OCI-LY1 (cell line): ENCODE results near the gene ASPHD1.
A peak's percentile ranks its signal among the peaks of the same experiment; 100 is the strongest.

Experiments
- H2AFZ ChIP-seq: fragments of 200-600 bp; sonication (generic), shearing (Covaris generic); 2 replicates; pipeline ENCODE4 v1.6.0; 2014; ENCODE audit warnings: antibody characterized with exemption, mild to moderate bottlenecking, low read length
- H3F3A ChIP-seq: fragments of 200-600 bp; sonication (generic), shearing (Covaris generic); 2 replicates; pipeline ENCODE4 v1.6.0; 2014; ENCODE audit warnings: mild to moderate bottlenecking, antibody characterized with exemption, low read length, moderate library complexity; ENCODE audit not compliant: insufficient read depth
- H3K27ac ChIP-seq: fragments of 200-600 bp; sonication (generic); 2 replicates; pipeline ENCODE4 v1.5.1; 2014; ENCODE audit warnings: low read length, mixed run types, mild to moderate bottlenecking, low read depth; ENCODE audit not compliant: poor library complexity, severe bottlenecking
- H3K27me3 ChIP-seq: fragments of 200-600 bp; sonication (generic); 2 replicates; pipeline ENCODE4 v1.6.0; 2014; ENCODE audit warnings: antibody characterized with exemption, mild to moderate bottlenecking, low read length, moderate library complexity; ENCODE audit not compliant: insufficient read depth
- H3K36me3 ChIP-seq: fragments of 200-600 bp; sonication (generic); 2 replicates; pipeline ENCODE4 v1.6.1; 2014; ENCODE audit warnings: mild to moderate bottlenecking, antibody characterized with exemption, low read length, moderate library complexity, mixed read lengths; ENCODE audit not compliant: insufficient read depth
- H3K4me1 ChIP-seq: fragments of 200-600 bp; sonication (generic); 2 replicates; pipeline ENCODE4 v1.5.1; 2014; ENCODE audit warnings: mild to moderate bottlenecking, low read length, moderate library complexity; ENCODE audit not compliant: insufficient read depth, severe bottlenecking
- H3K4me2 ChIP-seq: fragments of 200-600 bp; sonication (generic), shearing (Covaris generic); 2 replicates; pipeline ENCODE4 v1.6.1; 2014; ENCODE audit warnings: low read length
- H3K4me3 ChIP-seq: fragments of 200-600 bp; sonication (generic); 2 replicates; pipeline ENCODE4 v1.5.1; 2014; ENCODE audit warnings: low read length, low read depth, mild to moderate bottlenecking, mixed read lengths; ENCODE audit not compliant: poor library complexity, severe bottlenecking
- H3K79me2 ChIP-seq: fragments of 200-600 bp; shearing (Covaris generic); 2 replicates; pipeline ENCODE4 v1.6.1; 2016; ENCODE audit warnings: mixed run types, low read length, mixed read lengths; ENCODE audit not compliant: insufficient read depth
- H3K9ac ChIP-seq: fragments of 200-600 bp; sonication (generic), shearing (Covaris generic); 2 replicates; pipeline ENCODE4 v1.6.1; 2014; ENCODE audit warnings: mild to moderate bottlenecking, low read length, mixed read lengths
- H3K9me2 ChIP-seq: fragments of 200-600 bp; sonication (generic), shearing (Covaris generic); 2 replicates; pipeline ENCODE4 v1.6.1; 2014; ENCODE audit warnings: low read depth, mild to moderate bottlenecking, low read length, mixed read lengths
- H3K9me3 ChIP-seq: fragments of 200-600 bp; shearing (Covaris generic); 2 replicates; pipeline ENCODE4 v1.6.1; 2014; ENCODE audit warnings: low read length, mixed read lengths
- H4K20me1 ChIP-seq: fragments of 200-600 bp; sonication (generic), shearing (Covaris generic); 2 replicates; pipeline ENCODE4 v1.6.0; 2016; ENCODE audit warnings: mild to moderate bottlenecking, low read length; ENCODE audit not compliant: insufficient read depth
- CTCF ChIP-seq: fragments of 200-600 bp; sonication (generic), shearing (Covaris generic); IDR thresholded peaks from 2 replicates; pipeline ENCODE4 v1.5.1; 2017; ENCODE audit warnings: mild to moderate bottlenecking, antibody characterized with exemption, low read length, moderate library complexity, mixed read lengths
- EZH2 ChIP-seq: fragments of 200-600 bp; sonication (generic), shearing (Covaris generic); IDR thresholded peaks from 2 replicates; pipeline ENCODE4 v1.8.0; 2017; ENCODE audit warnings: borderline replicate concordance, mixed run types, mild to moderate bottlenecking, antibody characterized with exemption, low read length, moderate library complexity, mixed read lengths

ASPHD1 gene

DNA sequence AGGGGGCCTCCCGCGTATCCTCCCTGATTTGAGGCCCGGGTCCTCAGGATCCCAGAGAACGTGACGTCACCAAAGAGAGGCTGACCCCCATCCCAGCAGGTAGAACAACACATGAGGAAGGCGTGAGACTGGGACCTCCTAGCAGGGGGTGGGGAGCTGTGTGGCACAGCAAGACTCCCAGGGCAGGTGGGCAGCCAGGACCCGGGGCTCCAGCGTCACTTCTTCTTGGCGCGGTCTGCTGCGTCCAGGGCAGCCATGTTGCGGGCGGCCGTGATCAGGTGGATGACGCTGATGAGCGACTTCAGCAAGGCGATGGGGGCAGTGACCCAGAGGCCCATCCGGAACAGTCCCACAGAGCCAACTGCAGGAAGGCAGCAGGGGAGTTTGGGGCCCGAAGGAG lies 41.3 kb upstream of the ASPHD1 start:
- H3K4me2 ChIP-seq: no peak overlapping the region
- H4K20me1 ChIP-seq: no peaks in the 10 kb centered on the region
- H3K79me2 ChIP-seq: no peaks in the 10 kb centered on the region
- H3K4me3 ChIP-seq: no peak overlapping the region
- H3K27me3 ChIP-seq: no peaks in the 10 kb centered on the region
- peaks cover 16% of the 10 kb centered on the region for H3K4me1 ChIP-seq
- peaks cover 28% of the 10 kb centered on the region for H3K36me3 ChIP-seq
- H3K27ac ChIP-seq: no peak overlapping the region
- H3K9ac ChIP-seq: no peak overlapping the region
- TF ChIP-seq EZH2 (no peak), CTCF (no peak)
- H3F3A ChIP-seq: no peaks in the 10 kb centered on the region
- H3K9me3 ChIP-seq: no peaks in the 10 kb centered on the region
- H3K9me2 ChIP-seq: no peaks in the 10 kb centered on the region
- no peak overlapping the region for H2AFZ ChIP-seq

DNA sequence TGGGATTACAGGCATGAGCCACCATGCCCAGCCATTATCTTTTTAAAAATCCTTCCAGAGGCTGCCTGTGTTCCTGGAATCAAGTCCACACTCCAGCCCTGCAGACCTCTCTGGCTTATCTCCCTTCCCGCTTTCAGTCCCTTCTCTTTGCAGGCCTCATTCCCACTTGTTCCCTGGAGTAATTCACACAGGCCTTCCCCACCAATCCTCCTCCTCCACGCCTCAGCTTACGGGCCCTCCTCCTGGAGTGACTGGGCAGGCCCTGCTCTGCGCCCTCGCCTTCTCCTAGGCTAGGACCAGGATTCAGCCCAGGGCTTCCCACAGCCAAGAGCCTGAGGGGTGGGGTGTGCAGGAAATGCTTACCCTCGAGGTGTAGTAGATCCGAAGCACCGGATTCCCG lies 40.1 kb upstream of the ASPHD1 start:
- TF ChIP-seq EZH2 (no peak), CTCF (no peak)
- Histone ChIP-seq H3K9ac (no peak overlapping the region), H3K4me2 (no peak overlapping the region)

GRCh38 chr16:29862383-29862883 lies 37.9 kb upstream of the ASPHD1 start:
- no peak overlapping the region; the same call in 1 of the 2 replicates for H2AFZ ChIP-seq
- TF ChIP-seq EZH2: no peak
- TF ChIP-seq CTCF: peak; percentile 4; the same call in 1 of the 2 replicates

More for the DNA sequence above, 40.1 kb upstream of the ASPHD1 start:
- Histone ChIP-seq H3F3A (no peaks in the 10 kb centered on the region), H3K36me3 (peaks cover 28% of the 10 kb centered on the region), H3K4me1 (peaks cover 16% of the 10 kb centered on the region), H4K20me1 (no peaks in the 10 kb centered on the region), H3K9me2 (no peaks in the 10 kb centered on the region), H3K27ac (no peak overlapping the region), H2AFZ (no peak overlapping the region), H3K79me2 (no peaks in the 10 kb centered on the region), H3K9me3 (no peaks in the 10 kb centered on the region), H3K27me3 (no peaks in the 10 kb centered on the region), H3K4me3 (no peak overlapping the region)

More at GRCh38 chr16:29862383-29862883, 37.9 kb upstream of the ASPHD1 start:
- Histone ChIP-seq H3K9ac (peak overlapping the region; percentile 88), H3K9me2 (no peaks in the 10 kb centered on the region), H3F3A (no peaks in the 10 kb centered on the region), H3K9me3 (no peaks in the 10 kb centered on the region), H3K4me1 (peaks cover 16% of the 10 kb centered on the region), H3K79me2 (no peaks in the 10 kb centered on the region), H4K20me1 (no peaks in the 10 kb centered on the region), H3K27me3 (0 out of 2 replicates have a peak, but pooled peaks cover under 1% of the 10 kb centered on the region), H3K4me2 (peak overlapping the region; percentile 90), H3K4me3 (peak overlapping the region; percentile 90), H3K27ac (no peak overlapping the region), H3K36me3 (peaks cover 28% of the 10 kb centered on the region)
